IPS-18c (cell line): Measurements from ENCODE around the gene KIAA1328.

ENCODE experiments used
- H3K4me3 ChIP-seq: 2 replicates; pipeline ENCODE4 v1.7.0; 2013; ENCODE audit warnings: low read depth, mild to moderate bottlenecking, low read length, moderate library complexity; ENCODE audit not compliant: insufficient read depth
- H3K9me3 ChIP-seq: one replicate; pipeline ENCODE4 v1.6.1; 2013; ENCODE audit warnings: mild to moderate bottlenecking, low read length, moderate library complexity; ENCODE audit not compliant: control insufficient read depth, insufficient read depth

The KIAA1328 gene

GRCh38 chr18:37264956-37265355, 436.0 kb downstream of the KIAA1328 start:
- Histone ChIP-seq H3K4me3 (no peak overlapping the region), H3K9me3 (no peaks in the 10 kb centered on the region)

- no peaks in the 10 kb centered on the region for H3K9me3 ChIP-seq
- no peak overlapping the region for H3K4me3 ChIP-seq
These were observed 436.5 kb downstream of the KIAA1328 start for GRCh38 chr18:37265382-37265781.

- Histone ChIP-seq H3K9me3 (no peaks in the 10 kb centered on the region), H3K4me3 (no peak overlapping the region)
These were observed 437.4 kb downstream of the KIAA1328 start for GRCh38 chr18:37266290-37266689.

- H3K4me3 ChIP-seq, result no peak overlapping the region
- H3K9me3 ChIP-seq, result no peaks in the 10 kb centered on the region
These were observed 441.2 kb downstream of the KIAA1328 start for GRCh38 chr18:37270038-37270665.

GRCh38 chr18:37270666-37271052, 441.7 kb downstream of the KIAA1328 start:
- Histone ChIP-seq H3K9me3 (no peaks in the 10 kb centered on the region), H3K4me3 (no peak overlapping the region)

GRCh38 chr18:37272226-37272625, 443.3 kb downstream of the KIAA1328 start:
- H3K4me3 ChIP-seq, result no peak overlapping the region

GRCh38 chr18:37272841-37273240, 443.9 kb downstream of the KIAA1328 start:
- Histone ChIP-seq H3K9me3 (no peaks in the 10 kb centered on the region), H3K4me3 (no peak overlapping the region)

More at GRCh38 chr18:37272226-37272625, 443.3 kb downstream of the KIAA1328 start:
- no peaks in the 10 kb centered on the region for H3K9me3 ChIP-seq

- H3K9me3 ChIP-seq, result no peaks in the 10 kb centered on the region
- H3K4me3 ChIP-seq, result no peak overlapping the region
These were observed 445.6 kb downstream of the KIAA1328 start for GRCh38 chr18:37274309-37275236.

GRCh38 chr18:37275237-37275741, 446.4 kb downstream of the KIAA1328 start:
- no peaks in the 10 kb centered on the region for H3K9me3 ChIP-seq
- no peak overlapping the region for H3K4me3 ChIP-seq

- Histone ChIP-seq H3K9me3 (peaks cover 2% of the 10 kb centered on the region), H3K4me3 (no peak overlapping the region)
These were observed 447.4 kb downstream of the KIAA1328 start for GRCh38 chr18:37276111-37276890.

- H3K9me3 ChIP-seq, result peaks cover 2% of the 10 kb centered on the region
- no peak overlapping the region for H3K4me3 ChIP-seq
These were observed 448.9 kb downstream of the KIAA1328 start for GRCh38 chr18:37277804-37278203.
